T-helper 2 cell treated with Interferon-gamma antibody and Interleukin-4, amounts not matched to agents 5 μg/mL and 100 μg/mL, for 36 hours (primary cell): Measurements from ENCODE around the gene TNFRSF12A.
"Not testable (repeated sequence)": the region's sequence is repeated elsewhere in the genome, so short reads cannot be mapped to it uniquely, and the experiment has no call there.

ENCODE experiments used
- DNase-seq: peaks from one replicate; pipeline ENCODE4 v3.0.0; 2021; ENCODE audit warnings: low spot score
- H3K27ac Mint-ChIP-seq: one replicate; pipeline ENCODE4 v1.8.0; 2021; ENCODE audit warnings: mild to moderate bottlenecking, mixed read lengths
- H3K27me3 Mint-ChIP-seq: one replicate; pipeline ENCODE4 v1.8.0; 2021; ENCODE audit warnings: low read depth, mixed read lengths
- H3K36me3 Mint-ChIP-seq: one replicate; pipeline ENCODE4 v1.8.0; 2021; ENCODE audit warnings: low read depth, mixed read lengths
- H3K4me1 Mint-ChIP-seq: one replicate; pipeline ENCODE4 v1.8.0; 2021; ENCODE audit warnings: low read depth, mixed read lengths
- H3K4me3 Mint-ChIP-seq: one replicate; pipeline ENCODE4 v1.8.0; 2022; ENCODE audit warnings: mild to moderate bottlenecking, moderate library complexity, mixed read lengths
- H3K9me3 Mint-ChIP-seq: one replicate; pipeline ENCODE4 v1.8.0; 2021; ENCODE audit warnings: mixed read lengths

Gene TNFRSF12A

DNA sequence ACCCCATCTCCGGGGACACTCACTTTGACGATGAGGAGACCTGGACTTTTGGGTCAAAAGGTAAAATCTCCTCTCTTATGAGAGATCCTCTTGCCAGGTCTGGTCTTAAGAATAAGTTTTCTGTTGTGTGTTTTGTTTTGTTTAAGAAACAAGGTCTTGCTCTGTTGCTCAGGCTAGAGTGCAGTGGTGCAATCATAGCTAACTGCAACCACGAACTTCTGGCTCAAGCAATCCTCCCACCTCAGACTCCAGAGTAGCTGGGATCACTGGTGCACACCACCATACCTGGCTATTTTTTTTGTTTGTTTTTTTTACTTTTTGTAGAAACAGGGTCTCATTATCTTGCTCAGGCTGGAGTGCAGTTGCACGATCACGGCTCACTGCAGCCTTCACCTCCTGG lies 30.3 kb downstream of the TNFRSF12A start:
- Mint-ChIP-seq H3K9me3 (no peaks in the 10 kb centered on the region), H3K4me3 (peak overlapping the region; percentile 56), H3K27me3 (peaks cover 7% of the 10 kb centered on the region), H3K36me3 (peaks cover 51% of the 10 kb centered on the region), H3K4me1 (peaks cover 53% of the 10 kb centered on the region), H3K27ac (peak overlapping the region; percentile 68)
- no peak for DNase-seq

DNA sequence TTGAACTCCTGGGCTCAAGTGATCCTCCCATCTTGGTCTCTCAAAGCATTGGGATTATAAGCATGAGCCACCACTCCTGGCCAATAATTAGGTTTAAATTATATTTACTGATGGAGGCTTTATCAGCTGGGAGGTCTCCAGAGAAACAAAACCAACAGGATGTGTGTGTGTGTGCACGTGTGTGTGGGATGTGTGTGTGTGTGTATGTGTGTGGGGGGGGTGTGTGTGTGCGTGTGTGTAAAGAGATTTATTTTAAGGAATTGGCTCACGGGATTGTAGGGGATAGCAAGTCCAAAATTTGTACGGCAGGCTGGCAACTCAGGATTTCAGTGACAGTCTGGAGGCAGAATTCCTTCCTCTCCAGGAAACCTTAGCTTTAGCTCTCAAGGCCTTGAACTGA lies 30.8 kb downstream of the TNFRSF12A start:
- H3K9me3 Mint-ChIP-seq = no peaks in the 10 kb centered on the region
- peak overlapping the region; percentile 56 for H3K4me3 Mint-ChIP-seq
- peak overlapping the region; percentile 68 for H3K27ac Mint-ChIP-seq
- DNase-seq = no peak
- peaks cover 57% of the 10 kb centered on the region for H3K4me1 Mint-ChIP-seq
- H3K27me3 Mint-ChIP-seq = peaks cover 7% of the 10 kb centered on the region
- H3K36me3 Mint-ChIP-seq = peaks cover 54% of the 10 kb centered on the region

DNA sequence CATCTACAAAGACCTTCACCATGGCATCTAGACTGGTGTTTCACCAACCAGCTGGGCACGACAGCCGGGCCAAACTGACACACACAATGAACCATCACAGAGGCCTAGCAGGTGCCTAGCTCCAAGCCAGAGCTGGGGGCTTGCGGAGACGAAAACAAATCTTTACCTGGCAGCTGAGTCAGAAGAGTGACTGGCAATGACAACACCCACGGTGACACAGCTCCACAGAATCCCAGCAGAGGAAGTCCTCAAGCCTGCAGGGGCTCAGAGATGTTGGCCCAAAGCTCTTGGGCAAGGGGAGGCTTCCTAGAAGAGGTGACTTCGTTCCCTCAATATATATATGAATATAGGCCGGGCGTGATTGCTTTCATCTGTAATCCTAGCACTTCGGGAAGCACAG lies 31.3 kb downstream of the TNFRSF12A start:
- Mint-ChIP-seq H3K27ac (peak overlapping the region; percentile 63), H3K27me3 (peaks cover 7% of the 10 kb centered on the region), H3K9me3 (no peaks in the 10 kb centered on the region), H3K36me3 (peaks cover 54% of the 10 kb centered on the region), H3K4me3 (peak overlapping the region; percentile 56), H3K4me1 (peaks cover 57% of the 10 kb centered on the region)
- no peak for DNase-seq

DNA sequence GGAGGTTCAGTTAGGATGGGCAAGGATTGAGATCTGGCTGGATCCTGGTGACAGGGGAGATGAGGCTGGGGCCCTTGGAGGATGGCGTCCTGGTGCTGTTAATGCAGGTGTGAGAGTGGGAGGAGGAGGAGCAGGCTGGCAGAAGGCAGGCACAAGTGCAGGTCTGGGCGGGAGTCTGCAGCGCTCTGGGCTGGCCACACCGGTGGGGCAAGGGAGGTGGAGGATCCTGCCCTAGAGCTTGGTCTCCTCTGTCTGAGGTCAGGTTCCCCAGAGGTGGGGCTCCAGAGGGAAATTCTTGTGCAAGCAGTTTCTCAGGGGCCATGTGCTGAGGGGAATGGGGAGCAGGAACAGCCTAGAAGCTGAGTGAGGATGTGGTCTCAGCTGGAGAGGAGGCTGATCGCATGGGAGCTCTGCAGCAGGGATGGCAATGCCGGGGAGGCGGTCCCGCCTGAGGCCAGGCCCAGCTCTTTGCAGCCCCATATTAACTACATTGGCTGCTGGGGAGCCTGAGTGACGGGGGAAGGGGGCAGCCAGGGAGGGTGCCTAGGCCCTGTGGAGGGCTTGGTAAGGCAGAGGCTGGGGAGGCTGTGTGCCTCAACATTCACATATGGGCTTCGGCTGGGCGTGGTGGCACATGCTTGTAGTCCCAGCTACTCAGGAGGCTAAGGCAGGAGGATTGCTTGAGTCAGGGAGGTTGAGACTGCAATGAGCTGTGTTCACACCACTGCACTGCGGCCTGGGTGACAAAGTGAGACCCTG lies 32.6 kb downstream of the TNFRSF12A start:
- not testable (repeated sequence) for H3K27me3 Mint-ChIP-seq, H3K9me3 Mint-ChIP-seq, DNase-seq
- H3K36me3 Mint-ChIP-seq = peaks cover 67% of the 10 kb centered on the region
- H3K27ac Mint-ChIP-seq = peak overlapping the region; percentile 73
- peak overlapping the region; percentile 55 for H3K4me3 Mint-ChIP-seq
- H3K4me1 Mint-ChIP-seq = peaks cover 66% of the 10 kb centered on the region

DNA sequence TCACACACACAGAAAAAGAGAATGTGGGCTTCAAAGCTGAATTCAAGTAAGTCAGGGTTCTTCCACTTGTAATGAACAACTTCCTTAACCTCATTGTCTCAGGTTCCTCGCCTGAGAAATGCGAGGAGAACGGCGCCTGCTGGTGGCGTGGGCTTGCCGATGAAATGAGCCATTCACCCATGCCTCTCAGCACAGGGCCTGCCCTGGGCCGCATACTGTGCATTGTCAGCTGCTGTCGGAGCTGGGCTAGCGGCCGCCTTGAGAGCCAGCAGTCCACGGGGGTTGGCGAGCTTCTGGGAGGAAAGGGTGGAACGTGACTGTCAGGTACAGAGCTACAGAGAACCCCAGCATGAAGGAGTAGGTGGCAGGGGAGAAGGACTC lies 33.2 kb downstream of the TNFRSF12A start:
- DNase-seq, H3K27ac Mint-ChIP-seq, H3K27me3 Mint-ChIP-seq, H3K9me3 Mint-ChIP-seq: not testable (repeated sequence)
- Mint-ChIP-seq H3K36me3 (peaks cover 65% of the 10 kb centered on the region), H3K4me1 (peaks cover 63% of the 10 kb centered on the region), H3K4me3 (peak overlapping the region; percentile 65)

DNA sequence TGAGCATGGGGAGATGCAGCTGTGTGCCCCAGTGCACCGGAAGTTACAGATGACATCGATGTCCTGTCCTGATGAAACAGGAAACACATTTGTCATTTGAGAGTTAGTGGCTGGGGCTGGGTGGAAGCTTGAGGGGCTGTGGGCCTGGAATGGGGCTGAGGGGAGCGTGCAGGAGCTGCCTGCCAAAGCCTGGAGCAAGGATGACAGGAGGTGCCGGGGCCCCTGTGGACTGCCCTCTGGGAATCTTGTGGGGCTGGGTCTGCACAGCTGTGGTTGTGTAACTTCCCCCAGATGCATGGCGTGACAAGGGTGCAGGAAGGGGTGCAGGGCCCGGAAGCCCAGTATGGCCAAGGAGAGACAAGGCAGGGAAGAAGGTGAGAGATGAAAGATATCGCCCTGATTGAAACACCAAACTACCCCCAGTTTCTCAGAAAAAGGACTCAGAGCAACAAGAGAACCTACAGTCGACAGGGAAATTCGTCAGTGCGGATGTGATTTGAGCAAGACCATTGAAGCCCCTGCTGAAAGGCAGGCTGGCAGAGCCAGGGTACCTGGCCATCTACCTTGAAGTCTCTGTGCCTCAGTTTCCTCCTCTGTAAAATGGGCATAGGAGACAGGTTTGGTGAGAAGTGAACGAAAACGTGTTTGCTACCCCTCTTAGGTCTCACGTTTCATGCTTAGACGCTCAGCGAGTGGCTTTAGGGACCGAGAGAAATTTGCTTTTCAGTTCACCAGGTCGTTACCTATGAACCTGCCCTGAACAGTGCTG lies 35.0 kb downstream of the TNFRSF12A start:
- Mint-ChIP-seq H3K27me3 (no peaks in the 10 kb centered on the region), H3K4me3 (peak overlapping the region; percentile 74), H3K36me3 (peaks cover 69% of the 10 kb centered on the region), H3K27ac (peak overlapping the region; percentile 86), H3K4me1 (peaks cover 60% of the 10 kb centered on the region), H3K9me3 (no peaks in the 10 kb centered on the region)
- no peak for DNase-seq

DNA sequence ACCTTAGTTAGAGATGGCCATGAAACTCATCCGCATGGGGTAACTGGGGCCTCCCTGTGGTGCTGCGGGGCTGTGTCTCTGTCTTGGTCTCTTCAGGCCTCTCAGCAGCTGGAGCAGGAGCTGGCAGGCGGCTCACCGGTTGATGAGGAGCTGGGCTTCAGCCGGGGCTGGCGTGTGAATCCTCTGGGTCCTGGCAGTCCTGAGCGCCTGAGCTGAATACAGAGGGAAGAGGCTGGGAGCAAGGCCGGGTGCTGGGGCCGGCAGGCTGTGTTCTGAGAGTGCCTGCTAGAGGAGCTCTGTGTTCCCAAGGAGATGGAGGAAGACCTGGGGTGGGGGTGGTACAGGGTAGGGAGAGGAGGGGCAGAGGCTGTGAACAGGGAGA lies 35.6 kb downstream of the TNFRSF12A start:
- Mint-ChIP-seq H3K27ac (peak overlapping the region; percentile 86), H3K4me3 (peak overlapping the region; percentile 74), H3K36me3 (peaks cover 68% of the 10 kb centered on the region), H3K4me1 (peaks cover 60% of the 10 kb centered on the region)
- H3K9me3 Mint-ChIP-seq, DNase-seq, H3K27me3 Mint-ChIP-seq: not testable (repeated sequence)

DNA sequence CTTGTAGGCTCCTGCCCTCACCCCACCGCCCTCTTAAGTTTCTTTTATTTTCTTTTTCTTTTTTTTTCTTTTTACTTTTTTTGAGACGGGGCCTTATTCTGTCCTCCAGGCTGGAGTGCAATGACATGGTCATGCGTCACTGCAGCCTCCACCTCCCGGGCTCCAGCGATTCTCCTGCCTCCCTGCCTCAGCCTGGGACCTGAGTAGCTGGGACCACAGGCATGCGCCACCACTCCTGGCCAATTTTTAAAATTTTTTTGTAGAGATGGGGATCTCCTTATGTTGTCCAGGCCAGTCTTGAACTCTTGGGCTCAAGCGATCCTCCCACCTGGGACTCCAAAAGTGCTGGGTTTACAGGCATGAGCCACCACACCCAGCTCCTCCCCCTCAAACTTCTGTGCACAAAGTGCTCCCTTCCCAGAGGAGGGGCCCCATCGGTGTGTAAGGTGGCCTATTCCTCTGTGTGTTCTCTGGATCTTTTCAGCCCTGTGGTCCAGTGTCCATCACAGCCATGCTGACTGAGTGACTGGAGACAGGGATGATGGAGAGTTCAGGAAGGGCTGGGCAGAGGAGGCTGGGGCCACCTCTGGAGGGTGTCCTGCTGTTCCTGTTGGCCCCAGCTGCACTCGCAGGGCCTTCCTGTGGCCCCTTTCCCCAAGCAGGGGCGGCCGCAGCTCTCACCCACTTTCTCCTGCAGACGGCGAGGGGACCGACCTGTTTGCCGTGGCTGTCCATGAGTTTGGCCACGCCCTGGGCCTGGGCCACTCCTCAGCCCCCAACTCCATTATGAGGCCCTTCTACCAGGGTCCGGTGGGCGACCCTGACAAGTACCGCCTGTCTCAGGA lies 36.4 kb downstream of the TNFRSF12A start:
- Mint-ChIP-seq H3K27me3 (no peaks in the 10 kb centered on the region), H3K9me3 (no peaks in the 10 kb centered on the region), H3K4me1 (peaks cover 52% of the 10 kb centered on the region), H3K4me3 (peak overlapping the region; percentile 74), H3K27ac (peak overlapping the region; percentile 95), H3K36me3 (peaks cover 60% of the 10 kb centered on the region)
- DNase-seq = no peak

DNA sequence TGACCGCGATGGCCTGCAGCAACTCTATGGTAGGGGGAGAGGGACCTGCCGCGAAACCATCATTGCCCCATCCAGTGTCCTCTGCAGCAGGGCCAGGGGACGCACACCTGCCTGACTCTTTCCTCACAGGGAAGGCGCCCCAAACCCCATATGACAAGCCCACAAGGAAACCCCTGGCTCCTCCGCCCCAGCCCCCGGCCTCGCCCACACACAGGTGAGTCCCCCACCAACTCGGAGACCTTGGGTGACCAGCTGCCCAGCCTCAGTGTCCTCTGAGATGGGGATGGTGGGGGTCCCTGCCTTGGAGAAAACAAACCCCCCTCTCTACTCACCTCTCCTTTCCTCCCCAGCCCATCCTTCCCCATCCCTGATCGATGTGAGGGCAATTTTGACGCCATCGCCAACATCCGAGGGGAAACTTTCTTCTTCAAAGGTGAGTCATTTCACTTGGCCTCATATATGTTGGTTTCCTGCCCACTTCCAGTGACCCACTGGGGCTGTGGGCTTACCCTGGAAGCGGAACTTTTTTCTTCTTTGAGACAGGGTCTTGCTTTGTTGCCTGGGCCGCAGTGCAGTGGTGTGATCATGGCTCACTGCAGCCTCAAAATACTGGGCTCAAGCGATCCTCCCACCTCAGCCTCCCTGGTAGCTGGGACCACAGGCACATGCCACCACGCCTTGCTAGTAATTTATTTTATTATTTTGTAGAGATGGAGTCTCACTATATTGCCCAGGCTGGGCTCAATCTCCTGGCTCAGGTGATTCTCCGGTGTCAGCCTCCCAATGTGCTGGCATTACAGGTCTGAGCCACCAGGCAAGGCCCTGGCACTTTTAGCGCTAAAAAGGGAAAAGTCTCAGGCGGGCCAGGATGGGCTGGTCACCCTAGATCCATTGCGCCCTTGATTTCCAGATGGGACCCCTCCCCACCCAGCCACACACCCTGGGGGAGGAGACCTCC lies 37.3 kb downstream of the TNFRSF12A start:
- Mint-ChIP-seq H3K9me3 (no peaks in the 10 kb centered on the region), H3K36me3 (peaks cover 60% of the 10 kb centered on the region), H3K27ac (peak overlapping the region; percentile 95), H3K27me3 (no peaks in the 10 kb centered on the region), H3K4me3 (peak overlapping the region; percentile 74), H3K4me1 (peaks cover 52% of the 10 kb centered on the region)
- DNase-seq = no peak

DNA sequence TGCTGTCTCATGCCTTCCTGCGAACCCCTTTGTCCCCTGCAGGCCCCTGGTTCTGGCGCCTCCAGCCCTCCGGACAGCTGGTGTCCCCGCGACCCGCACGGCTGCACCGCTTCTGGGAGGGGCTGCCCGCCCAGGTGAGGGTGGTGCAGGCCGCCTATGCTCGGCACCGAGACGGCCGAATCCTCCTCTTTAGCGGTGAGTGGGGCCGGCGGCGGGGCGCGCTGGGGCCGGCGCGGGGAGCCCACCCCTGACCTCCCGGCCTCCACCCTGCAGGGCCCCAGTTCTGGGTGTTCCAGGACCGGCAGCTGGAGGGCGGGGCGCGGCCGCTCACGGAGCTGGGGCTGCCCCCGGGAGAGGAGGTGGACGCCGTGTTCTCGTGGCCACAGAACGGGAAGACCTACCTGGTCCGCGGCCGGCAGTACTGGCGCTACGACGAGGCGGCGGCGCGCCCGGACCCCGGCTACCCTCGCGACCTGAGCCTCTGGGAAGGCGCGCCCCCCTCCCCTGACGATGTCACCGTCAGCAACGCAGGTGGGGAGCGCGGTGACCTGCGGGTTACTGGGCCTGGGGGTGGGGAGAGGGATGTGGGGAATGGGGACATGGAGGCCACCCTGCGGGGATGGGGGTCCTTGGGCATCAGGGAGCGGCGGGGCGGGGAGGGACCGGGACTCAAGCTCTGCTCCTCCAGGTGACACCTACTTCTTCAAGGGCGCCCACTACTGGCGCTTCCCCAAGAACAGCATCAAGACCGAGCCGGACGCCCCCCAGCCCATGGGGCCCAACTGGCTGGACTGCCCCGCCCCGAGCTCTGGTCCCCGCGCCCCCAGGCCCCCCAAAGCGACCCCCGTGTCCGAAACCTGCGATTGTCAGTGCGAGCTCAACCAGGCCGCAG lies 38.2 kb downstream of the TNFRSF12A start:
- H3K36me3 Mint-ChIP-seq = peaks cover 61% of the 10 kb centered on the region
- H3K27ac Mint-ChIP-seq = peak overlapping the region; percentile 81
- peak overlapping the region; percentile 91 for H3K4me3 Mint-ChIP-seq
- peaks cover 4% of the 10 kb centered on the region for H3K9me3 Mint-ChIP-seq
- DNase-seq = no peak
- peaks cover 55% of the 10 kb centered on the region for H3K4me1 Mint-ChIP-seq
- H3K27me3 Mint-ChIP-seq = no peaks in the 10 kb centered on the region

DNA sequence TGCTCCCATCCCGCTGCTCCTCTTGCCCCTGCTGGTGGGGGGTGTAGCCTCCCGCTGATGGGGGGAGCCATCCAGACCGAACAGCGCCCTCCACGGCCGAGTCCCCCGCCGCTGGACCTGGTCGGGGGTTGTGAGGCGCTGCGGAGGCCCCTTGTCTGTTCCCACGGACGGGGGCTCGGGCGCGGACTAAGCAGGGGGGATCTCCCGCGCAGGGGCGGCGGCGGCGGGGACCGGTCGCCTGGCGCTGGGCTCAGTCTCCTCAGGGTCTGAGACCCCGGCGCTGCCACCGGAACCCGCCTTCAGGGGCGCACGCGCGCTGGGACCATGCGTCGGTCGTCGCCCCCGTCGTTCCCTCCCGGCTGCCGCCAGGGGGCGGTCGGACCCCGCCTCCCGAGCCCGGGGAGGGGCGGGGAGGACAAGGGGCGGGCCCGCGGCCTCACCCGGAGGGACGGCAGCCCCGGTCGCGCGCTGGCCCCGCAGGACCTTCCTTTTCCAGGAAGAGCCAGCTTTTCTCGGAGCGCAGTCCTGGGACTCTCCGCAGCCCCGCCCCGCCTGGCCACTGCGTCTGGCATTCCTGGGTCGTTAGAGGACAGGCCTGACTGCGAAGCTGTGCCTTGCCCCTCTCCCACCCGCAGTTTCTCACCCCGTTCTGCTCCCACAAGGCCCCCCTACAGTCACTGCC lies 39.0 kb downstream of the TNFRSF12A start:
- H3K36me3 Mint-ChIP-seq = peaks cover 54% of the 10 kb centered on the region
- peak overlapping the region; percentile 93 for H3K27ac Mint-ChIP-seq
- peaks cover 4% of the 10 kb centered on the region for H3K9me3 Mint-ChIP-seq
- H3K27me3 Mint-ChIP-seq = no peaks in the 10 kb centered on the region
- H3K4me1 Mint-ChIP-seq = peaks cover 53% of the 10 kb centered on the region
- peak; percentile 88 for DNase-seq
- peak overlapping the region; percentile 91 for H3K4me3 Mint-ChIP-seq

DNA sequence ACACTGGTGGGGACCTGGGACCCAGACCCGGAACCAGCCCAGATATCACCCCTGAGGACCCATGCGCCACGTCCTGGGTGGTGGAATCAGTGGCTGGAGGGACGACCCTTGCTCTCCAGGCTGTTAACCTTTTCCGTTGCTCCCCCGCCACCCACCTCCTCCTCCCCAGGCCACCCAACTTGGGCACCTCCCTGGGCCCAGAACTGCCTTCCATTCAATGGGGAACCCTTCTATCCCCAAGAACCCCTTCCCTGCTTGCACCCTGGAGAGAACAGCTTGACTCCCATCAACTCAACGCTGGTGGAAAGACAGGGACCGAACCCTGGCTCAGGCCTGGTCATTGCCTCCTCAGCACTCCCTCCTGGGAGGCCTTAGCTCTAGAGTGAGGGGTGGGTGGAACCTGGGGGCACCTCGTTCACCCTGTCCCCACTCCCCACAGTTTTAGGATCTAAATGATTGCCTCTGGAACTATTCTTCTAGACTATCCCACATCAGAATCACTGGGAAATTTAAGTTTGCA lies 39.6 kb downstream of the TNFRSF12A start:
- Mint-ChIP-seq H3K9me3 (peaks cover 4% of the 10 kb centered on the region), H3K36me3 (peaks cover 50% of the 10 kb centered on the region), H3K27me3 (no peaks in the 10 kb centered on the region), H3K27ac (peak overlapping the region; percentile 93), H3K4me1 (peaks cover 52% of the 10 kb centered on the region), H3K4me3 (peak overlapping the region; percentile 90)
- DNase-seq = no peak
